ENCODE measurements around the gene STIM2.

STIM2 gene

DNA sequence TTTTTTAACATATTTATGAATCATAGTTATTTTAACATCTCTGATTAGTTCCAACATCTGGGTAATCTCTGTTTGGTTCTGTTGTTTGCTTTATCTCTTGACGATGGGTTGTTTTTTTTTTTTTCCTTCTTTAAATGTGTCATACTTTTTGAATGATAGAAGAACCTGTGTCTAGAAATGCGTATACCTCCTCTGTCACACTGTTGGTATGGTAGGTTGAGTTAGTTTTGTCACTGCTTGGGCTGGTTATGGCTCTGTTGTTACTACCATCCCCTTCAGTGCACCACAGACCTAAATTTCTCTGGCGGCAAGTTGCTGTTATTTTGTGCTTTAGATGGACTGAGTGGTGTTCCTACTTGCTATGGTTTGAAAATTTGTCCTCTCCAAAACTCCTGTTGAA is 16.8 kb downstream of the STIM2 start:
- no peak overlapping the region for H3K4me3 ChIP-seq (replicated peaks; ENCODE audit: low read depth, low read length)
- TF ChIP-seq, protein P1, sequence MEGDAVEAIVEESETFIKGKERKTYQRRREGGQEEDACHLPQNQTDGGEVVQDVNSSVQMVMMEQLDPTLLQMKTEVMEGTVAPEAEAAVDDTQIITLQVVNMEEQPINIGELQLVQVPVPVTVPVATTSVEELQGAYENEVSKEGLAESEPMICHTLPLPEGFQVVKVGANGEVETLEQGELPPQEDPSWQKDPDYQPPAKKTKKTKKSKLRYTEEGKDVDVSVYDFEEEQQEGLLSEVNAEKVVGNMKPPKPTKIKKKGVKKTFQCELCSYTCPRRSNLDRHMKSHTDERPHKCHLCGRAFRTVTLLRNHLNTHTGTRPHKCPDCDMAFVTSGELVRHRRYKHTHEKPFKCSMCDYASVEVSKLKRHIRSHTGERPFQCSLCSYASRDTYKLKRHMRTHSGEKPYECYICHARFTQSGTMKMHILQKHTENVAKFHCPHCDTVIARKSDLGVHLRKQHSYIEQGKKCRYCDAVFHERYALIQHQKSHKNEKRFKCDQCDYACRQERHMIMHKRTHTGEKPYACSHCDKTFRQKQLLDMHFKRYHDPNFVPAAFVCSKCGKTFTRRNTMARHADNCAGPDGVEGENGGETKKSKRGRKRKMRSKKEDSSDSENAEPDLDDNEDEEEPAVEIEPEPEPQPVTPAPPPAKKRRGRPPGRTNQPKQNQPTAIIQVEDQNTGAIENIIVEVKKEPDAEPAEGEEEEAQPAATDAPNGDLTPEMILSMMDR (IDR thresholded peaks at IDR 0.05; ENCODE audit: low read length, missing control alignments), result no peak
- DNase-seq (ENCODE audit: low read depth), result no peak

DNA sequence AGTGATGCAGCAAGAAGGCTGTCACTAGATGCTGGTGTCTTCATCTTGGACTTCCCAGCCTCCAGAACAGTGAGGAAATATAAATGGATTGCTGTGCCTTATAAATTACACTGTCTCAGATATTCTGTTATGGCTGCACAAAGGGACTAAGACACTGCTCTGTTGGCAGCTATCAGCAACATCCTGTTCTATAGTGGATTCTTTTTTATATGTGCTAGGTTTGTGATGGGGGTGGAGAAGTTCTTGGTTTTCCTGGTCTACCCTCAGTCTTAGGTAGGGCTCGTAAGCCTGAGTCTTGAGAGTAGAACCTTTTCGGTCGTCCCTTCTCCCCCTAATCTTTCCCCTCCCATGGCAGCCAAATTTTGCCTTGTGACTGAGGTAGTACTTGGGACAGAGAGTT is 17.3 kb downstream of the STIM2 start:
- no peak for DNase-seq (ENCODE audit: low read depth)
- H3K4me3 ChIP-seq (replicated peaks; ENCODE audit: low read depth, low read length), result no peak overlapping the region
- TF ChIP-seq, protein P1 (IDR thresholded peaks at IDR 0.05; ENCODE audit: low read length, missing control alignments), result no peak

DNA sequence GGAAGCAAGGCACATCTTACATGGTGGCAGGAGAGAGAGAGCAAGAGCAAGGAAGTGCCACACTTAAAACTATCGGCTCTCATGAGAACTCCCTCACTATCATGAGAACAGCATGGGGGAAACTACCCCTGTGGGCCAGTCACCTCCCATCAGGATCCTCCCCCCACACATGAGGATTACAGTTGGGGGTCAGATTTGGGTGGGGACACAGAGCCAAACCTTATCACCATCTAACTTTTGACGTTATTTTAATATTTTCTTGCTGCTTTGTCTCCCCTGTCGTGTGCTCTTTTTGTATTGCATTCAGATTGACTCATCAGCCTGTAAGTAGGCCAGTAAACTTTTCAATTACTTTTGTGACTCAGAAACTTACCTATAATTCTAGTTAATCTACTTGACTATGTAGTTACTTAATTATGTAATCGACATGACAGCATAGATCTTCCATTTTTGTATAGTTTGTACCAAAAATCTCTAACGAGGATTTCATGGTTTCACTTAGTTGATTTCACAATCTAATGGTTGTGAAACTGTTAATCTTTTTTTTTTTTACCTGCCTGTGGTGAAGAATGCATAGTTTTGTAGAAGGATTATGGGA is 18.3 kb downstream of the STIM2 start:
- TF ChIP-seq, protein P1 (IDR thresholded peaks at IDR 0.05; ENCODE audit: low read length, missing control alignments), result no peak
- DNase-seq (ENCODE audit: low read depth), result peak; percentile 18
- no peak overlapping the region for H3K4me3 ChIP-seq (replicated peaks; ENCODE audit: low read depth, low read length)

DNA sequence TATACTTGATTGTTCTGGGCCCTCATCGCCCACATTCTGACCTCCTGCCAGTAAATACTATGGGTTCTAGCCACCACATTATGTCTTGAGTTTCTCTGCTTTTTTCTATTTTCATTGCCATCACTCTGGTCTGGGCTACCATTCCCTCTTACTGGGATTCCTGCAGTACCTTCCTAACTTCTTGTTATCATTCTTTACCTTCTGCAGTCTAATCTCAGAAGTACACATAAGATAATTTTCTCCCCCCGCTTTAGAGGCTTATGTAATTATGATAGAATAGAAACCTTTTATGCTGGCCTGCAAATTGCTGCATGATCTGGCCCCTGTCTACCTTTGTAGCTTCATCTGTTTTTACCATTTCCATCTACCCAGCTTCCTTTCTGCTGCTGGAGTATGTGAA is 19.2 kb downstream of the STIM2 start:
- TF ChIP-seq, protein P1 (IDR thresholded peaks at IDR 0.05; ENCODE audit: low read length, missing control alignments), result no peak
- no peak for DNase-seq (ENCODE audit: low read depth)
- H3K4me3 ChIP-seq (replicated peaks; ENCODE audit: low read depth, low read length), result no peak overlapping the region

DNA sequence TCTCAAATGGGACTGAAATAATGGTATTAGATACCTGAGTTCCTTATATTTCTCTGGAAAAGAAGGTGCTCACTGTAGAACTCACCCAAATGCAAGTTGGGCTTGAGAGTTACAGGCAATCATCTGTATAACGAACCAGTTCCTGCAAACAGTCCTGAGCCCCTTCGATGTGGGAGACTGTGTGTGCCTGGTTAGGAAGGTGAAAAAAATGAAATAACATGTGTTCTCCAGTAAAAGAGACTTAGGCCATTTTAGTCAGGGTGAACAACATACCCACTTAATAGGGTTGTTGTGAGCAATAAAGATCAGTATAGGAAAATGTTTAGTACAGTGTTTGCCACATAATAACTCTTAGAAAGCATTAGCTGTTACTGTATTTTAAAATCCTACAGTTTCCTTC is 23.4 kb downstream of the STIM2 start:
- no peak overlapping the region for H3K4me3 ChIP-seq (replicated peaks; ENCODE audit: low read depth, low read length)
- no peak for DNase-seq (ENCODE audit: low read depth)
- TF ChIP-seq, protein P1 (IDR thresholded peaks at IDR 0.05; ENCODE audit: low read length, missing control alignments), result no peak

DNA sequence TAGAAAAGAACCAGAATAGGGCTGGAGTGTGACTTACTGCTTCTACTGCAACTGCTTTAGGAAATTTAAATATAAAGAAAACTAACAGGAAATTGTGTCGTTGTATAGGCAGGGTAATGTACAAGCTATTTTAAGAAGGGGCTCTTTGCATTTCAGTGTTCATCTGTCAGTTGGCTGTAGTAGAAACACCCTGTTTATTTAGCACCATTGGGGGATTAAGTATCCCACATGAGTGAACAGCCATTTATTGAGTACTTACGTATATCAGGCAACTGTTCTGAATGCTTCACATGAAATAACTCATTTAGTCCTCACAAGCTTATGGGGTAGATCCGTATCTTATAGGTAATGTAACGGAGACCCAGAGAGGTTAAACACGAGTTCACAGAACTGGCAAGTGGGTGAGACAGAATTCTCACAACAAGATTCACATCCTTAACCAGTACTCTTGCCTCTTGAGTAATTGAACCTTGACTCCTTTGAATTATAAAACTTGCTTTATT is 23.9 kb downstream of the STIM2 start:
- DNase-seq (ENCODE audit: low read depth), result no peak
- TF ChIP-seq, protein P1 (IDR thresholded peaks at IDR 0.05; ENCODE audit: low read length, missing control alignments), result no peak
- H3K4me3 ChIP-seq (replicated peaks; ENCODE audit: low read depth, low read length), result no peak overlapping the region

DNA sequence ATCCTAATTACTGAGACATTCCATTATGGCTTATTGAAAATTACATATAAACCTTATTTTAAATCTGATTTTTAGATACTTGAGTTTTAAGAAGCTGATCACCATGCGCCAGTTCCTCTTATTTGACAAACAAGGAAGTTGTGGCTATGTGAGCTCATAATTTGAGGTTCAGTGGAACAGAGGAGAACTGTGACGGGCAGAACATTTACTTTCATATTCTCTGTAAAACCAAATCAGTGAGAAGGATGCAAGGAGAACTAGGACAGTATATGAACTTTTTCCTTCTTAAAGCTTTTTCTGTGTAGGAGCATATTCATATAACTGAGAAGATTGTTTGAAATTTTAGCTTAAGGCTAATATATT is 25.3 kb downstream of the STIM2 start:
- H3K4me3 ChIP-seq (replicated peaks; ENCODE audit: low read depth, low read length), result no peak overlapping the region
- no peak for DNase-seq (ENCODE audit: low read depth)
- TF ChIP-seq, protein P1 (IDR thresholded peaks at IDR 0.05; ENCODE audit: low read length, missing control alignments), result no peak

All from fibroblast of pulmonary artery (primary cell).